Urothelium cell line (cell line): ENCODE measurements around the gene MYO7B.

ENCODE experiments used
- DNase-seq: peaks from one replicate; pipeline ENCODE4 v3.0.0; 2011; ENCODE audit warnings: low spot score, mixed read lengths
- FAIRE-seq: peaks from 2 replicates; lab custom pipeline; 2011; peaks lifted over from hg19 to GRCh38; lab: Jason Lieb, UNC

MYO7B gene

GRCh38 chr2:127546797-127547196 is 11.3 kb downstream of the MYO7B start:
- FAIRE-seq (no peak), DNase-seq (no peak)

DNA sequence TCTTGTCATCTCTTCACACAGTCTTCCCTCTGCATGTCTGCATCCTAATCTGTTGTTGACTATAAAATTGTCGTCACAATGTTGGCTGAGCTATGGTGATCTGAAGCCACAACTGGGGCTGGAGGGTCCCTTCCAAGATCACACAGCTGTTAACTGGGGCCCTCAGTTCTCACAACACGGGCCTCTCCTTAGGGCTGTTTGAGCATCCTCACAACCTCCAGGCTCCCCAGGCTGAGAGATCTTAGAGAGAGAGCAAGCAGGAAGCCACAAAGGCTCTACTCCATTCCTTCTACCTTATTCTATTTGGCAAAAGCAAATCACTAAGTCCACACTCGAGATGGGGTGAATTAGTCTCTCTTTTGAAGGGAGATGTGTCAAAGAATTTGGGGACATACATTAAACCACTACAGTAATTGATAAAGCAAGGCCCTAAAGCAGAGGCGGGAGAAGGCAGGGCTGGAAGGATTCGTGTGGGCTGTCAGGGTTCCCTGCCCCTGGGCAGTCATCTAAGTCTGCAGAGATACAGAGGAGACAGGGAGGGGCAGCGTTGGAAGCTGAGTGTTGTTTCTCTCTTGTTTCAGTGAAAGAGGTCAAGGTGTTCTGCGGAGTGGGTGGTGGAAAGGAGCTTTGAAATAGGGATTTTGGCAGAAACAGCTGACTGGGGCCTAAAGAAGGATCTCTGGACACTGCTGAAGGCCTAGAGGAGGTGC is 15.9 kb downstream of the MYO7B start:
- FAIRE-seq = no peak
- DNase-seq = no peak

GRCh38 chr2:127552336-127552735 is 16.9 kb downstream of the MYO7B start:
- DNase-seq = no peak
- FAIRE-seq = no peak

DNA sequence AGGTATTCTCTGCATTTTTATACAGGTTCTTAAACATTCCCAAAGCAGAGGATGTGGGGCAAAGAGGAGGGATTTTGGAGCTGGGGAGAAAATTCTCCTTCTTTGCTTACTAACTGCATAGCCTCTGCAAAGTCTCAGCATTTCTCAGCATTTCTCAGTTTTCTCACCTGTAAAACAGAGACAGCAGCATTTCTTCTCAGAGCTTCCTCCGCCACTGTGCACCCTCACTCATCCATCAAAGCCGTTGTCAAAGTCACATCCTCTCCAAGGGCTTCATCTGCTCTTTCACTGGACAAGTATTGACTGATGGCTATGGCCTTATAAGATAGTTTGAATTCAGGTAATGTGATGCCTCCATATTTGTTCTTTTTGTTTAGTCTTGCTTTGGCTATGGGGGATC is 17.4 kb downstream of the MYO7B start:
- FAIRE-seq (no peak), DNase-seq (no peak)

- no peak for DNase-seq
- FAIRE-seq = no peak
These were observed 23.4 kb downstream of the MYO7B start for GRCh38 chr2:127558911-127559310.

DNA sequence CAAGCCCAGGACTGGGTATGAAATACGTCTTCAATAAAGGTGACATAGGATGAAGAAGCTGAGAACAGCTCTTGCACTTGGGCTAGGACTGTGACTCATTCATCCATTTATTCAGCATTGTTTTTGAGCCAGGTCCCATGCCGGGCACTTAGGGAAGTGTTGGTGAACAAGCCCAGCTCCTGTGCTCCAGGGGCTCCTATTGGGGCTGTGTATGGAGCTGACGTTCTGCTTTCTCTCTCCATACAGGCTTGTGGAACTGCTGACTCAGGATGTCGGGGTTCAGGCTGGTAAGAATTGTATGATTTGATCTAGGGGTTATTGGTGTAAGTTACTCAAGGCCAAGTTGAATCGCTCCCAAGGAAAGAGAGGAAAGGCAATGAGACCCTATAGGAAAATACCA is 24.0 kb downstream of the MYO7B start:
- DNase-seq (no peak), FAIRE-seq (no peak)

DNA sequence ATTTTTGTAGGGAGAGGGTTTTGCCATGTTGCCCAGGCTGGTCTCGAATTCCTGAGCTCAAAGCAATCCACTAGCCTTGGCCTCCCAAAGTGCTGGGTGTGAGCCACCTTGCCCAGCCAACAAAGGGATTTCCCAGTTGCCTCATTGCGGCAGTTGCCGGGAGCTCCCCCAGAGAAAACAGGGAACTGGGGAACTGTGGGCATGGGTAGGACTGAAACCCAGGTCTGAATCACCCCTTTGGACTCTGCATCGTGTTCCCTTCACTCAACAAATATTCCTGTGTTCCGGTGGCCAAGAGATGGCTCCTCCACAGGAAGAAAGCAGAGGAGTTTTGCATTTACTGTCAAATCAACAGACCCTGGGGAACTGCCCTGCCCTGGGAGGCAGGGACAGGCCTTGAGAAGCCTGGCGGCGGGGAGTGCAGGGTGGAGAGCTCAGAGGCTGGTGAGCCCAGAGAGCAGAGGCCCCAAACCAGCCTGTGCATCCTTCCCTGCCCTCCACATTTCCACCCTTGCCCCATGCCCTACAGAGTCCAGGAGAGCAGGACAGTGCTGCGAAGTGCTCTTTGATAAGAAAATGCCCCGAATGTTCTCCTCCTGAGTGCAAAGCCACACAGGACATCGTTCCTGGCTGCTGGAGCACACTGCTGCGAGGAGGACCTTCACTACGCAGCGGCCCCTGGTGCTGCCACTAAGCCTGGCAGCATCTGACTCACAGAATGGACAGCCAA is 24.9 kb downstream of the MYO7B start:
- DNase-seq = no peak
- FAIRE-seq = no peak

DNA sequence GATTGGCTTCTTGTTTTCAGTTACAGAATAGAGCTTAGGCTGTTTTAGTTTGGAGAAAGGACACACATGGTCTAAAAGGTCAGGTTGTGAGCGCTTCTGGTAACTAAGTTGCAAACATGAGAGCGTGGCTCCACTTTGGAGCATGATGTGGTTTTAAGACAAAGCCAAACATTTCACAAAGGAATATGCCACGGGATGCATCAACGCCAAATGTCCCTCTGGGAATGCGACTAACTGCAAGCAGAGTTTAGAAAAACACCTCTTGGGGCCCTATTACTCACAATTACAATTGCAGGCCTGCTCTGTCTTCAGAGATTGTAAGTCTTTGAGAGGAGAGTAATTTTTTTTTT is 25.4 kb downstream of the MYO7B start:
- FAIRE-seq = no peak

DNA sequence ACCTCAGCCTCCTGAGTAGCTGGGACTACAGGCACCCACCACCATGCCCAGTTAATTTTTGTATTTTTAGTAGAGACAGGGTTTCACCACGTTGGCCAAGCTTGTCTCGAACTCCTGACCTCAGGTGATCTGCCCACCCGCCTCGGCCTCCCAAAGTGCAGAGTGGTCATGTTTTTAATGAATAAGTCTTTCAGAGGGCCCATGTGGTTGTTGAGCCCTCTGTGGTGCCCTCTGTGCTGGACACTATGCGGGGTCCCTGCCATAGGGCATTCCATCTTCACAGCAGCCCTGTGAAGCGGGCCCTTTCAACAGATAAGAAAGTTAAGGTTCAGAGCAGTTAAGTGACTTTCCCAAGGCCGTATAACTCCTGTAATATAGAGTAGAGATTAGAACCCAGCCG is 25.9 kb downstream of the MYO7B start:
- peak; percentile 67 for FAIRE-seq

More for the DNA sequence above, 25.4 kb downstream of the MYO7B start:
- no peak for DNase-seq

DNA sequence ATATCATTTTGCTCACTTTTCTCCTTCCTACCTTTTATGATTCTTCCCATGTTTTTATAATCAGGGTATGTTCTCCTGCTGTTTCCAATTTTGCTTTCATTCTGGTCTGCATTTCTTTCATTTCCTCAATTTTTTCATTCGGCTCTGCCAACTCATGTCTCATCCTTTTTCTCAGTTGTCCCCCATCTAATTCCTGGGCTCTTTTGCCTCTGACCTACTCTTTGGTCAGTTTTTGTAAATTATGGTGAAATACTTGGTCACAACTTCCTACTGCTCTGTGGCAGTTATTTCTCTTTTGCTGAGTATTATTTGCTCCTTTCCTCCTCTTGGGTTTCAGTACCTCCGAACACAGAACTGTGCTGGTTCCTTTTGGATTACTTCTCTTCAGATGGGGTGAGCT is 27.5 kb downstream of the MYO7B start:
- FAIRE-seq (no peak), DNase-seq (no peak)

More for the DNA sequence above, 25.9 kb downstream of the MYO7B start:
- DNase-seq = no peak

DNA sequence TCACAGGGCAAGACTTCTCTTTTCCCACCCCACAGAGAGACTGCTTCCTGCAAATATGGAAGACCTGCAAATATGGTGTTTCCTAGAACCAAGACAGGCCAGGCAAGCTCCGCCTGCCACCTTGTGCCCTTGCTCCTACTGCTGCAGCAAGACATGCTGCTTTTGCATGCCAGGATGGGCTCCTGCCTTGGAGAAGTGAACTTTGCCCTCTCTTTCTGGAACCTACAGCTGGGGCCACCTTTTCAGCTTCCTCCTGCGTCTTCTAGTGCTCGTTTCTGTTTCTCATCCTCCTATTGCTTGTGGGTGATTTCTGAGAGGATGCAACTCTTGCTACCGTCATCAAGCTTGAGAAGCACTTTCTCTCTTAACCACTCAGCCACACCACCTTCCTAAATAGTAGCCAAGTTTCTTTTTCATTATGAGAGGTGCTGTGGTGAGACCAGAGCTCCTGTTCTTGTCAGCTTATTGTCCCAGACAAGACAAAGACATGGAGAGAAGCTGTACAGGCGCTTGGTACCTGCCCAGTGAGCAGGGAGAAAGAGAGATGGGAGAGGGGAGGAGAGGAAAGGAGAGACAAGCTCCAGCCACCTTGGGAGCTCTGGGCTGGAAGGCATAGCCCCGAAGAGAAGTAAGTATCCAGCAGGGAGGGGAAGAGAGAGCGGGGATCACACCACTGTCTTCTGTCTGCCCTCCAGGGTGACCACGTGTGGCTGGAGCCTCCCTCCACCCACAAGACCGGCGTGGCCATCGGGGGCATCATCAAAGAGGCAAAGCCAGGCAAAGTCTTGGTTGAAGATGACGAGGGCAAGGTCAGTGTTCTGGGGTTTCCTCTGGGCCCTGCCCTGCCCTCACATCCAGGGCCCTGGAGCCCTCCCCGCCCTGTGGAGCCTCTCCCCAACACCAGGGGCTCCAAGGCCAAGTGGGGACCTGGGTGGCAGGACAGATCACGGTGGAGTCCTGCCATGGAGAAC is 28.3 kb downstream of the MYO7B start:
- FAIRE-seq (peak; percentile 17), DNase-seq (no peak)

DNA sequence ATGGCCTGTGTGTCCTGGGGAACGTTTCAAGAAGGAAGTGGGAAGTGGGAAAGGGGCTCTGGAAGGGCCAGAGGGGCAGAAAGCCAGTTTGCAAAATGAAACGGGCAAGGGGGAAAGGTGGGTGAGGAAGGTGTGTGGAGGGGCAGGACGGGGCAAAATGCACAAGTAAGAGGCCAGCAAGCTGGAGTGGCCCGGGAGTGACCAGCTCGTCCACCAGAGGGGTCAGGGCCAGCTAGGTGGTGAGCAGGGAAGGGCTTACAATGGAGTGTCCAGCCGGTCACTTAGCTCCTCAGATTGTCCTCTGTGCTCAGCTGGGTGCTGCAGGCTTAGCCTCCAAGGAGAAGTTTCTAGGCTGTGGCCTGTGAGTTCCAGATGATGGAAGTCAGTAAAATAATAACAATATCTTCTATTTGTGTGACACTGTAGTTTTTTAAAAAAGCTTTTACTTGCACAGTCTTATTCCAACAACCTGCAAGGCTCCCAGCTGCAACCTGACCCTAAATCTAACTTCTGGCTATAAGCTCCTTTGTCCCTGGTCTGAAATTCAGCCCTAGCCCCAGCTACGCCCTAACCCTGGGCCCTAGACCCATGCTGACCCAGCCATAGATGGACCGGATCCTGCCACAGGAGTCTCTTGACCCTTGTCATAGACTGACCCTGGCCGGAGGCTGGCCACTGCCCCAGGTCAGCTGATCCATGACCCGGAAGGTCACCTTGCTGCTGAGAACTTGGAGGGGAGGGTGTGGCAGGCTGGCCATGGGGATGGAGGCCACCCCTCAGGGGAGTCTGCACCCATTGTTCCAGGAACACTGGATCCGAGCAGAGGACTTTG is 29.2 kb downstream of the MYO7B start:
- FAIRE-seq (no peak), DNase-seq (no peak)

DNA sequence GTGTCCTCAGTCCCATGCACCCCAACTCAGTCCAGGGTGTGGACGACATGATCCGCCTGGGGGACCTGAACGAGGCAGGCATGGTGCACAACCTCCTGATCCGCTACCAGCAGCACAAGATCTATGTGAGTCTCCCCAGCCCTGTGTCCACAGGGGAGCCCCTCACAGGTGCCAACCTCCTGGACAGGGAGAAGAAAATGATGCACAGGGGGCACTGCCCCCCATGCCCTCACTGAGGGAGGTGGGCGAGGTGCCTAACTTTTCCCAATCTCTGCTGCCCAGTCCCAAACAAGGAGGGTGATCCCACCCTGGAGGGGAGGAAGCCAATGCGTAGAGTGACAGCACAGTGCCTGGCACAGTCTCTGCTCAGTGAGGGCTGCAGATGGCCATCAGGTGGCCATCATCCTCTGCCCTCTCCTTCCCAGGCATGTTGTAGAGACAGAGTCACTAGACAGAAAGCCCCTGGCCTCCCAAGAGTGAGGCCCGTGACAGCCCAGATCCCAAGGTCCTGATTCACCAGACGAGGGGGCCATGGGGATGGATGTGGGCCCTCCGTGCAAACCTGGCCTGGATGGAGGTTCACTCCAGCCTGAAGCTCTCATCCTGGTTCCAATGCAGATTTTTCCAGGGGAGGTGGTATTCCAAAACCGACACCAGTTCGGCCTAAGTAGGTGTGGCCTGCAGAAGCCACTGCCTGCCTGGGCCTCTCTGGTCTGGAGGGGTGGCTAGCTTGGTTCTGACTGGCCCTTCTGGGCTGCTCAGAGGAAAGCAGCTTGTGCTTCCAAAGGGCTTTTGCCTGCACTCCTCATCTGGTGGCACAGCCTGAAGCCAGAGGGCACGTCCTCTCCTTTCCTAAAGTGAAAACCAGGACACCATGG is 30.0 kb downstream of the MYO7B start:
- DNase-seq = no peak
- no peak for FAIRE-seq

DNA sequence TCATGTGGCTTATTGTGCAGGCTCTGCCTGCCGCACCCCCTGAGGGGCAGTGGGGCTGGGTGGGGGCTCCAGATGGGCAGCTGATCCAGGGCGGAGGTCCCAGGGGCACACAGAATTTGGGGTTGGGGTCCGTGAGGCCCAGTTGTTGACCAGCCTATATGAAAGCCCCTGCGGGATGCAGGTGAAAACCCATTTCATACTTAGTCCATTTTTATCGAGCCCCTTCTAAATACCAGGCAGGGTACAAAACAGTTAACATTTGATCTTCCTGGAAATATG is 30.6 kb downstream of the MYO7B start:
- DNase-seq (no peak), FAIRE-seq (no peak)

GRCh38 chr2:127566576-127566975 is 31.1 kb downstream of the MYO7B start:
- FAIRE-seq (no peak), DNase-seq (no peak)

DNA sequence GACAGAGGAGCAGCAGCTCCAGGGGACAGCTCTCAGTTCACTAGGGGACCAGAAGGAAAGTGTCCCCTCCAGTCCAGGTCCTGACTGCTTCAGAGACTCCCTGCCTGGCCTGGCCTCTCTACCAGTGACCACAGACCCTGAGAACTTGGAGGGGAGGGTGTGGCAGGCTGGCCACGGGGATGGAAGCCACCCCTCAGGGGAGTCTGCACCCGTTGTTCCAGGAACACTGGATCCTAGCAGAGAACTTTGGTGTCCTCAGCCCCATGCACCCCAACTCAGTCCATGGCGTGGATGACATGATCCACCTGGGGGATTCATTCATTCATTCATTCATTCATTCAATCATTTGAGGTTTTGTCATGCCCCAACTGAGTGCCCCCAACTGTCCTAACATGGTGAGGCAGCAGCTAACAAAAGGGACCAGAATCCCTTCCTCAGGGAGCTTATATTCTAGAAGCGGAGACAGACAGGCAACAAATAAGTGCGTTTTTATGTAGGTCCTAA is 31.9 kb downstream of the MYO7B start:
- no peak for FAIRE-seq
- no peak for DNase-seq

GRCh38 chr2:127568128-127568527 is 32.6 kb downstream of the MYO7B start:
- FAIRE-seq (no peak), DNase-seq (no peak)

GRCh38 chr2:127569666-127570065 is 34.2 kb downstream of the MYO7B start:
- FAIRE-seq = no peak
- DNase-seq = no peak
